BJ (cell line): ENCODE measurements around the gene KRT9. TPM values are rescaled to one million over a fixed set of nuclear protein-coding genes. Genes with fewer than 3 reads are reported as not detected.

Source experiments
- CTCF ChIA-PET: fragments of 350-600 bp; formaldehyde crosslinking; extraction: SDS; loops from one replicate; lab custom pipeline; 2021; ENCODE audit warnings: antibody characterized with exemption, inconsistent platforms; lab: Yijun Ruan, JAX
- POLR2A ChIA-PET: fragments of 300-600 bp; sonication (Branson Sonifier 250); formaldehyde crosslinking; extraction: SDS; loops from one replicate; lab custom pipeline; 2021; ENCODE audit warnings: antibody characterized with exemption; lab: Charles Lee
- DNase-seq: peaks from one replicate; pipeline ENCODE4 v3.0.0-alpha.2; 2011; ENCODE audit warnings: low read depth
- H3K27me3 ChIP-seq: 2 replicates; pipeline ENCODE4 v1.6.0; 2011; ENCODE audit warnings: low read length; ENCODE audit not compliant: control insufficient read depth, insufficient read depth
- H3K36me3 ChIP-seq: 2 replicates; pipeline ENCODE4 v1.5.1; 2011; ENCODE audit warnings: low read length; ENCODE audit not compliant: control insufficient read depth, insufficient read depth
- H3K4me3 ChIP-seq: 2 replicates; pipeline ENCODE4 v1.5.1; 2011; ENCODE audit warnings: low read depth, mild to moderate bottlenecking, control low read depth, low read length
- CTCF ChIP-seq: IDR thresholded peaks from 2 replicates; pipeline ENCODE4 v1.5.1; 2011; ENCODE audit warnings: low read depth, mild to moderate bottlenecking, control low read depth, inconsistent platforms, low read length, moderate library complexity; ENCODE audit not compliant: insufficient read depth
- polyA plus RNA-seq: library from polyadenylated mRNA; depleted of rRNA; stranded (reverse); fragments of >200 nt; gene quantifications from 2 replicates; pipeline ENCODE4 v1.2.3, GENCODE V29; 2011

The KRT9 gene
- polyA plus RNA-seq, 1 experiment: not detected

- Histone ChIP-seq H3K4me3 (no peak overlapping the region), H3K27me3 (no peaks in the 10 kb centered on the region), H3K36me3 (no peaks in the 10 kb centered on the region)
- no peak for TF ChIP-seq CTCF
- CTCF ChIA-PET: interaction anchor here (1.4 kb wide), 1 partner anchor 13 kb away, joined by 9 read pairs; no protein-coding TSS in a partner anchor
- no peak for DNase-seq
- POLR2A ChIA-PET: no interaction called here
Observed at GRCh38 chr17:41535764-41536481, 35.9 kb downstream of the KRT9 start.

GRCh38 chr17:41534899-41535546 is 36.8 kb downstream of the KRT9 start:
- CTCF ChIA-PET: interaction anchor here (0.7 to 3.0 kb wide), 2 partner anchors 14 to 1042 kb away, joined by 5 to 12 read pairs; no protein-coding TSS in a partner anchor
- no peak for TF ChIP-seq CTCF

GRCh38 chr17:41533613-41534012 is 38.2 kb downstream of the KRT9 start:
- H3K4me3 ChIP-seq: no peak overlapping the region
- CTCF ChIA-PET: interaction anchor here (3.0 kb wide), 1 partner anchor 15 kb away, joined by 12 read pairs; no protein-coding TSS in a partner anchor
- no peak for DNase-seq
- no peaks in the 10 kb centered on the region for H3K27me3 ChIP-seq
- H3K36me3 ChIP-seq: no peaks in the 10 kb centered on the region
- POLR2A ChIA-PET: no interaction called here
- TF ChIP-seq CTCF: no peak

More at GRCh38 chr17:41534899-41535546, 36.8 kb downstream of the KRT9 start:
- no peaks in the 10 kb centered on the region for H3K36me3 ChIP-seq
- no peaks in the 10 kb centered on the region for H3K27me3 ChIP-seq
- no peak for DNase-seq
- POLR2A ChIA-PET: no interaction called here
- no peak overlapping the region for H3K4me3 ChIP-seq

DNA sequence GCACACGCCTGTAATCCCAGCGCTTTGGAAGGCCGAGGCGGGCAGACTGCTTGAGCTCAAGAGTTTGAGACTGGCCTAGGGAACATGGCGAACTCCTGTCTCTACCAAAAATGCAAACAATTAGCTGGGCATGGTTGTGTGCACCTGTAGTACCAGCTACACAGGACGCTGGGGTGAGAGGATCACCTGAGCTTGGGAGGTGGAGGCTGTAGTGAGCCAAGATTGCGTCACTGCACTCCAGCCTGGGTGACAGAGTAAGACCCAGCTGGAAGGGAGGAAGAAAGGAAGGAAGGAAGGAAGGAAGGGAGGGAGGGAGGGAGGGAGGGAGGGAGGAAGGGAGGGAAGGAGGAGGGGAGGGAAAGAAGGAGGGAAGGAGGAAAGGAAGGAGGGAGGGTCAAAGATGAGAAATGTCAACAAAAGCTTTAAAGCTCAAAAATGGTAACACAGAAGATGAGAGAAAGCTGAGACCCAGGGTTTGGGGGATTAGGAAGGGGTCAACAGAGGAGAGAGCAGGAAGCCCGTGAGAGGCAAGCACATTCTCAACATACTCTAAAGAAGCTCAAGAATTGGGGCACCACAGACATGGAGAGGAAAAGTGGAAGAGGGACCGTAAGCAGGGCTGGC is 38.8 kb downstream of the KRT9 start:
- no peak for DNase-seq
- CTCF ChIA-PET: interaction anchor here (3.0 kb wide), 1 partner anchor 16 kb away, joined by 12 read pairs; no protein-coding TSS in a partner anchor
- Histone ChIP-seq H3K36me3 (no peaks in the 10 kb centered on the region), H3K4me3 (no peak overlapping the region), H3K27me3 (no peaks in the 10 kb centered on the region)
- POLR2A ChIA-PET: no interaction called here
- no peak for TF ChIP-seq CTCF

DNA sequence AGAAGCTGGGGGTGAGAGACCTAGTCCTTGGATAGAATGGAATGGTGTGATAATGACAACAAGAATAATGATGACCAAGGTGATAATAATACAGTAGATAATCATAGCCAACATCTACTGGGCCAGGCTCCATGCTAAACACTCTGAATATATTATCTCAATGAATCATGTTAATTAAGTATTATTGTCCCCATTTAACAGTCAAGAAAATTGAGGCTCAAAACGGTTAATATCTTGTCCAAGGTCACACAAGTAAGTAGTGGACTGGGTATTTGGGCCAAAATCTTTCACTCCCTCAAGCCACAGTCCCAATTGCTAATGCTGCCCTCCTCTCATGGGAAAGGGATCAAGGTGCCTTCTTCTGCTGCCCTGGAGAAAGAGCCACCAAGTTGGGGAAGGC is 39.9 kb downstream of the KRT9 start:
- H3K36me3 ChIP-seq: no peaks in the 10 kb centered on the region
- no peak overlapping the region for H3K4me3 ChIP-seq
- DNase-seq: no peak
- CTCF ChIA-PET: no interaction called here
- no peaks in the 10 kb centered on the region for H3K27me3 ChIP-seq
- TF ChIP-seq CTCF: no peak
- POLR2A ChIA-PET: interaction anchor here (0.6 kb wide), 1 partner anchor 430 kb away, joined by 3 read pairs; no protein-coding TSS in a partner anchor
